ENCODE data around the gene CEP170.

DNA sequence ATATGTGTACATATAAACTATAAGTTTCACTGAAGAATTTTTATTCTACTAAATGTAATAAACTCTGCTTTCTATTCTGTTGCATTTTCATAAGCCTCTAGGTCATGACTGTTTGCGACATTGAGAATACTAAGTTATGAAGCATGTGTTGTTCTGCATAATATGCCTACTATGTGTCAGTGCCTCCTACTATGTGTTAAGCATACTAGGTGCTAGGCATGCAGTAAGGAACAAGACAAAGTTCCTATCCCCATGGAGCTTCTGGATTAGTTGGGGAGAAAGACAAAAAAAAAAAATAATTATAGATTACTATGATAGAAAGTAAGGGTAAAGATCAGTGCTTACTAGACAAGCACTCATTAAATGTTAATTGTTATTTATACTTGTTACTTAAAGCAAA lies 2.1 kb upstream of the CEP170 start:
- TF ChIP-seq, protein P1, sequence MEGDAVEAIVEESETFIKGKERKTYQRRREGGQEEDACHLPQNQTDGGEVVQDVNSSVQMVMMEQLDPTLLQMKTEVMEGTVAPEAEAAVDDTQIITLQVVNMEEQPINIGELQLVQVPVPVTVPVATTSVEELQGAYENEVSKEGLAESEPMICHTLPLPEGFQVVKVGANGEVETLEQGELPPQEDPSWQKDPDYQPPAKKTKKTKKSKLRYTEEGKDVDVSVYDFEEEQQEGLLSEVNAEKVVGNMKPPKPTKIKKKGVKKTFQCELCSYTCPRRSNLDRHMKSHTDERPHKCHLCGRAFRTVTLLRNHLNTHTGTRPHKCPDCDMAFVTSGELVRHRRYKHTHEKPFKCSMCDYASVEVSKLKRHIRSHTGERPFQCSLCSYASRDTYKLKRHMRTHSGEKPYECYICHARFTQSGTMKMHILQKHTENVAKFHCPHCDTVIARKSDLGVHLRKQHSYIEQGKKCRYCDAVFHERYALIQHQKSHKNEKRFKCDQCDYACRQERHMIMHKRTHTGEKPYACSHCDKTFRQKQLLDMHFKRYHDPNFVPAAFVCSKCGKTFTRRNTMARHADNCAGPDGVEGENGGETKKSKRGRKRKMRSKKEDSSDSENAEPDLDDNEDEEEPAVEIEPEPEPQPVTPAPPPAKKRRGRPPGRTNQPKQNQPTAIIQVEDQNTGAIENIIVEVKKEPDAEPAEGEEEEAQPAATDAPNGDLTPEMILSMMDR (IDR thresholded peaks at IDR 0.05), result no peak
- TF ChIP-seq CHD2 (IDR thresholded peaks at IDR 0.05; ENCODE audit: low read length, partially characterized antibody), result no peak
- no peak for TF ChIP-seq POLR2A (IDR thresholded peaks at IDR 0.05; ENCODE audit: low read length)
- TF ChIP-seq KDM1A (IDR thresholded peaks at IDR 0.05; ENCODE audit: low read depth), result no peak
- TF ChIP-seq, protein P2, sequence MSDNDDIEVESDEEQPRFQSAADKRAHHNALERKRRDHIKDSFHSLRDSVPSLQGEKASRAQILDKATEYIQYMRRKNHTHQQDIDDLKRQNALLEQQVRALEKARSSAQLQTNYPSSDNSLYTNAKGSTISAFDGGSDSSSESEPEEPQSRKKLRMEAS (IDR thresholded peaks at IDR 0.05), result no peak
